ENCODE measurements around the gene IRX4.
"Not testable (repeated sequence)": the region's sequence is repeated elsewhere in the genome, so short reads cannot be mapped to it uniquely, and the experiment has no call there.

GRCh38 chr5:1843761-1844160 lies 39.0 kb downstream of the IRX4 start:
- TF ChIP-seq EZH2 (IDR thresholded peaks at IDR 0.05; ENCODE audit: insufficient read depth, poor library complexity, severe bottlenecking); EZH2phosphoT487 (IDR thresholded peaks at IDR 0.05; ENCODE audit: insufficient read depth, low read depth): not testable (repeated sequence)

Measured in GM23248 (cell line).